ENCODE measurements around the gene SEMA3D.

- TF ChIP-seq CTCF (IDR thresholded peaks at IDR 0.05) (no peak), POLR2A (IDR thresholded peaks at IDR 0.05) (no peak), POLR2AphosphoS5 (IDR thresholded peaks at IDR 0.05) (no peak), EP300 (IDR thresholded peaks at IDR 0.05) (no peak)
Measured at GRCh38 chr7:85176197-85176596, 10.7 kb downstream of the SEMA3D start.

Measured in sigmoid colon (tissue), 4 donors.